DND-41 (cell line): Measurements from ENCODE around the gene SMARCC1.

Experiments used
- ATAC-seq: fragments of 200-7000 bp; cut with Tn5 transposase; 3 replicates; pipeline ENCODE4 v1.9.1; 2021; ENCODE audit warnings: low read depth; ENCODE audit not compliant: insufficient read depth
- DNase-seq: peaks from one replicate; pipeline ENCODE4 v3.0.0-alpha.2; 2020
- H2AFZ ChIP-seq: 2 replicates; pipeline ENCODE4 v1.6.0; 2012; ENCODE audit warnings: low read depth, low read length
- H3K27ac ChIP-seq: 2 replicates; pipeline ENCODE4 v1.5.1; 2012; ENCODE audit warnings: low read length, inconsistent platforms
- H3K27me3 ChIP-seq: fragments of 200-600 bp; sonication (generic); 2 replicates; pipeline ENCODE4 v1.6.0; 2012; ENCODE audit warnings: low read length, mild to moderate bottlenecking, inconsistent platforms; ENCODE audit not compliant: insufficient read depth, poor library complexity
- H3K36me3 ChIP-seq: 2 replicates; pipeline ENCODE4 v1.5.1; 2012; ENCODE audit warnings: low read length, inconsistent platforms; ENCODE audit not compliant: insufficient read depth
- H3K4me1 ChIP-seq: 2 replicates; pipeline ENCODE4 v1.5.1; 2012; ENCODE audit warnings: mild to moderate bottlenecking, low read length; ENCODE audit not compliant: insufficient read depth
- H3K4me2 ChIP-seq: 2 replicates; pipeline ENCODE4 v1.6.0; 2012; ENCODE audit warnings: mild to moderate bottlenecking, moderate library complexity, low read length, inconsistent platforms; ENCODE audit not compliant: insufficient read depth
- H3K4me3 ChIP-seq, 2 experiments: fragments of 200-600 bp in 1 of 2; shearing (Covaris generic) in 1 of 2; 2 replicates each; pipeline ENCODE4 v1.5.1; 2012 to 2016; ENCODE audit warnings: inconsistent platforms in 2 of 2, low read length in 2 of 2, mild to moderate bottlenecking in 2 of 2, low read depth in 1 of 2, moderate library complexity in 1 of 2
- H3K79me2 ChIP-seq: 2 replicates; pipeline ENCODE4 v1.6.0; 2012; ENCODE audit warnings: low read length, inconsistent platforms; ENCODE audit not compliant: insufficient read depth
- H3K9ac ChIP-seq: 2 replicates; pipeline ENCODE4 v1.6.0; 2012; ENCODE audit warnings: low read depth, mild to moderate bottlenecking, inconsistent platforms, low read length, moderate library complexity
- H3K9me3 ChIP-seq: 2 replicates; pipeline ENCODE4 v1.5.1; 2012; ENCODE audit warnings: low read length, moderate library complexity, mild to moderate bottlenecking, inconsistent platforms; ENCODE audit not compliant: insufficient read depth, severe bottlenecking
- H4K20me1 ChIP-seq: 2 replicates; pipeline ENCODE4 v1.6.0; 2012; ENCODE audit warnings: low read length; ENCODE audit not compliant: insufficient read depth
- CTCF ChIP-seq: IDR thresholded peaks from 2 replicates; pipeline ENCODE4 v1.5.1; 2012; ENCODE audit warnings: borderline replicate concordance, low read length, moderate library complexity, mild to moderate bottlenecking; ENCODE audit not compliant: poor library complexity, severe bottlenecking; ENCODE audit errors: extremely low read depth
- EZH2 ChIP-seq: IDR thresholded peaks from 3 replicates; pipeline ENCODE4 v1.6.1; 2012; ENCODE audit warnings: borderline replicate concordance, low read depth, mild to moderate bottlenecking, moderate library complexity, low read length, inconsistent platforms; ENCODE audit not compliant: severe bottlenecking

The SMARCC1 gene

GRCh38 chr3:47778746-47779145, 2.9 kb downstream of the SMARCC1 start:
- TF ChIP-seq EZH2 = no peak
- no peak for TF ChIP-seq CTCF
- H3K36me3 ChIP-seq = peaks cover 22% of the 10 kb centered on the region
- peaks cover 58% of the 10 kb centered on the region for H4K20me1 ChIP-seq

DNA sequence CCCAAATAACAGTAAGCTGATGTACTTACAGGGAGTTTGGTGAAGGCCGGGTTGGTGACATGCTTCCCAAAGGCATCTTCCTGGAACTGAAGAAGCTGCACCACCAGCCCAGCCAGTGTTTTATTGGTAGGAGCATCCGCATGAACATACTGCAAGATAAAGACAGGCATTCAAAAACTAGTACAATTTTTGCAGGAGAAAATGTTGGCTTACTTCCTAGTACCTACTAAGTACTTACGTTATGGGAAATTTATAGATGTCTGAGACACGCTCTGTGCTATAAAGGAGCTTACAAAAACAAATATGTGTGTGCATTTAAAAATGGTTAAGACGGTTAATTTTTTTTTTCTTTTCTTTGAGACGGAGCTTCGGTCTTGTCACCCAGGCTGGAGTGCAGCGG, 8.9 kb downstream of the SMARCC1 start:
- Histone ChIP-seq H3K4me2 (no peak overlapping the region), H3K79me2 (peaks cover 98% of the 10 kb centered on the region), H3K4me3 (no peak overlapping the region), H3K9ac (no peak overlapping the region), H3K4me1 (peaks cover 1% of the 10 kb centered on the region; the same call in 1 of the 2 replicates), H2AFZ (no peak overlapping the region), H3K36me3 (peaks cover 60% of the 10 kb centered on the region), H3K27me3 (no peaks in the 10 kb centered on the region), H4K20me1 (peaks cover 60% of the 10 kb centered on the region; the same call in 1 of the 2 replicates), H3K9me3 (no peaks in the 10 kb centered on the region), H3K27ac (no peak overlapping the region)
- no peak for TF ChIP-seq CTCF
- TF ChIP-seq EZH2 = no peak
- ATAC-seq = no peak
- DNase-seq = no peak

More at GRCh38 chr3:47778746-47779145, 2.9 kb downstream of the SMARCC1 start:
- Histone ChIP-seq H2AFZ (no peak overlapping the region), H3K27me3 (no peaks in the 10 kb centered on the region), H3K9ac (peak overlapping the region; percentile 85; the same call in 1 of the 2 replicates), H3K4me3 (peak overlapping the region in 1 of 2 experiments; percentile 22; a peak in 1 of 4 replicates), H3K9me3 (no peaks in the 10 kb centered on the region), H3K27ac (no peak overlapping the region), H3K4me2 (peak overlapping the region; percentile 92; the same call in 1 of the 2 replicates), H3K4me1 (peaks cover 38% of the 10 kb centered on the region), H3K79me2 (peaks cover 91% of the 10 kb centered on the region)
- DNase-seq (no peak), ATAC-seq (no peak)

GRCh38 chr3:47772047-47772446, 9.6 kb downstream of the SMARCC1 start:
- DNase-seq = no peak
- TF ChIP-seq EZH2 (no peak), CTCF (no peak)
- Histone ChIP-seq H3K27me3 (no peaks in the 10 kb centered on the region), H3K36me3 (peaks cover 59% of the 10 kb centered on the region), H4K20me1 (peaks cover 57% of the 10 kb centered on the region; the same call in 1 of the 2 replicates), H3K4me3 (no peak overlapping the region), H3K27ac (no peak overlapping the region), H3K79me2 (peaks cover 98% of the 10 kb centered on the region), H3K9me3 (no peaks in the 10 kb centered on the region), H3K4me2 (no peak overlapping the region), H2AFZ (no peak overlapping the region), H3K4me1 (no peaks in the 10 kb centered on the region), H3K9ac (no peak overlapping the region)
- ATAC-seq = no peak

- Histone ChIP-seq H2AFZ (no peak overlapping the region), H3K9me3 (no peaks in the 10 kb centered on the region), H3K4me1 (no peaks in the 10 kb centered on the region), H3K36me3 (peaks cover 65% of the 10 kb centered on the region), H3K27me3 (no peaks in the 10 kb centered on the region), H3K27ac (no peak overlapping the region), H3K4me3 (no peak overlapping the region), H3K9ac (no peak overlapping the region), H3K79me2 (peaks cover 93% of the 10 kb centered on the region), H3K4me2 (no peak overlapping the region), H4K20me1 (peaks cover 35% of the 10 kb centered on the region)
- DNase-seq = no peak
- no peak for ATAC-seq
- TF ChIP-seq EZH2 (no peak), CTCF (no peak)
Observed at GRCh38 chr3:47766186-47766585, 15.5 kb downstream of the SMARCC1 start.
